OCI-LY7 (cell line): Measurements from ENCODE around the gene MAPK4.

ENCODE experiments used
- CTCF ChIP-seq: fragments of 200-600 bp; sonication (generic); conservative IDR thresholded peaks from 2 replicates; pipeline ENCODE4 v1.5.1; 2014; ENCODE audit warnings: mild to moderate bottlenecking, antibody characterized with exemption, low read length, moderate library complexity, mixed read lengths
- EZH2phosphoT487 ChIP-seq: fragments of 200-600 bp; sonication (generic); IDR thresholded peaks from 2 replicates; pipeline ENCODE4 v1.6.1; 2018; ENCODE audit warnings: low read depth, borderline replicate concordance, mild to moderate bottlenecking, mixed run types, antibody characterized with exemption, low read length, moderate library complexity, mixed read lengths

GRCh38 chr18:50649821-50650220, 89.9 kb downstream of the MAPK4 start:
- TF ChIP-seq CTCF: no peak
- TF ChIP-seq EZH2phosphoT487: no peak
